Stimulated activated naive CD8-positive, alpha-beta T cell treated with anti-CD3 and anti-CD28 coated beads, Interleukin-15, Interleukin-2, amounts not matched to agents 100 ng/mL and 50 ng/mL, for 24 hours (primary cell): ENCODE data around the gene SH3YL1.
A peak's percentile ranks its signal among the peaks of the same experiment; 100 is the strongest.

Source experiments
- H3K27ac Mint-ChIP-seq: one replicate; pipeline ENCODE4 v1.8.0; 2021; ENCODE audit warnings: mild to moderate bottlenecking, mixed read lengths
- H3K27me3 Mint-ChIP-seq: one replicate; pipeline ENCODE4 v1.8.0; 2021; ENCODE audit warnings: mixed read lengths
- H3K36me3 Mint-ChIP-seq: one replicate; pipeline ENCODE4 v1.8.0; 2021; ENCODE audit warnings: low read depth, mixed read lengths
- H3K4me1 Mint-ChIP-seq: one replicate; pipeline ENCODE4 v1.8.0; 2021; ENCODE audit warnings: low read depth, mixed read lengths
- H3K4me3 Mint-ChIP-seq: one replicate; pipeline ENCODE4 v1.8.0; 2021; ENCODE audit warnings: mild to moderate bottlenecking, mixed read lengths
- H3K9me3 Mint-ChIP-seq: one replicate; pipeline ENCODE4 v1.8.0; 2021; ENCODE audit warnings: mixed read lengths

The SH3YL1 gene, protein sequence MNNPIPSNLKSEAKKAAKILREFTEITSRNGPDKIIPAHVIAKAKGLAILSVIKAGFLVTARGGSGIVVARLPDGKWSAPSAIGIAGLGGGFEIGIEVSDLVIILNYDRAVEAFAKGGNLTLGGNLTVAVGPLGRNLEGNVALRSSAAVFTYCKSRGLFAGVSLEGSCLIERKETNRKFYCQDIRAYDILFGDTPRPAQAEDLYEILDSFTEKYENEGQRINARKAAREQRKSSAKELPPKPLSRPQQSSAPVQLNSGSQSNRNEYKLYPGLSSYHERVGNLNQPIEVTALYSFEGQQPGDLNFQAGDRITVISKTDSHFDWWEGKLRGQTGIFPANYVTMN

DNA sequence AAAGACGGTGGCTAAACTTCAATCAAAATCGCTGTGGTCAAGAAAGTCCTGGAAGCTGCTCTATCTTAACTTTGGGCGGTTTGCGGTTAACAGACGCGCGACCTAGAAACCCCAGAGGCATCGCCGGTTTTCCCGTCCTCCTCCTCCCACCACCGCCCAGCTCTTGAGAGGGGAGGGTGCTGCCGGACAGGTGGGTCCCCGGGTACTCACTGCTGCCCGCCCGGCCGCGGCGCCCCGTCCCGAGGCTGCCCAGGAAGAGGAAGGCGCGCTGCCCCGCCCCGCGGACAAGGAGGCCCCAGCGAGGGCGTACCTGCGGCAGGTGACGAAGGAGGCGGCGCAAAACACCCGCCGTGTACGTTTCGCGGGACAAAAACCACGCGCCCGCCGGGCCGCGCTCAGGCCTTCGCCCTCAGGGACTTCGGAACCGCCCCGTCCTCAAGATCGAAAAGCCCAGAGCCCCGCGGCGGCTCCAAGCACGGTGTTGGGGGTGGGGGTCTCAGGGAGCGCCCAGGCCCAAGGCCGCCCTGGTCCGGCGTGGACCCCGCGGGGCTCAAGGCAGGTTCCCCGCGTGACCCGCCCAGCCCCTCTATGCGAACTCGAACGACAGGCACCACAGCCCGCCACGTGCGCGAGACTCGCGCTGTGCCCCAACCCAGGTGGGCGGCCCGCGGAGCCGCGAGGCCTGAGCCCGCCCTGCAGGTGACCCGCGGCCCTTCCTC, at the start of gene SH3YL1:
Gene SH3YL1, minus strand, starts transcription at position 259 of the 719 bp plus-strand sequence. Its CDS starts 48 bp downstream, at position 211.
- H3K4me3 Mint-ChIP-seq, result peak within 1 kb of the TSS; percentile 90
- peak within 1 kb of the TSS; percentile 94 for H3K27ac Mint-ChIP-seq
- H3K9me3 Mint-ChIP-seq, result peaks cover 6% of the 10 kb centered on the region
- no peaks in the 10 kb centered on the region for H3K27me3 Mint-ChIP-seq
- H3K4me1 Mint-ChIP-seq, result peaks cover 46% of the 10 kb centered on the region
- H3K36me3 Mint-ChIP-seq, result peaks cover 48% of the 10 kb centered on the region

DNA sequence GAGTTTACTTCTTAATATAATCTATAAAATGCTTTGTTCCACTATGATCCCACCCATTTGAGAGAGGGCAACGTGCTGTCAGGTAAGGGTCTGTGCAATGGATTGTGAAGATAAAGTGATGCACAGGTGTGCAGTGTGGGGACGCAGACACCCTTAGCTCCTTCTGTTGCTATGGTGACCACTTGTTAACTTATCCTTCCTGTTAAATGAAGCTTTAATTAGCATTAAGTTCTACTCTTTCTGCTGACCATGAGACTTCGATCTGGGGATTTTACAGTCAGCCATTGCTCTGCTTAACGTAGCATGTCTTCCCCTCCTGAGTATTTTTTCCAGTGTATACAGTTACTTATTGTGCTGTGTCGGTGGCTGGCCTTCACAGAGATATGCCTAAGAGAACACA, 47.2 kb upstream of the SH3YL1 start:
- Mint-ChIP-seq H3K27me3 (no peaks in the 10 kb centered on the region), H3K4me3 (no peak overlapping the region), H3K4me1 (no peaks in the 10 kb centered on the region), H3K9me3 (no peaks in the 10 kb centered on the region), H3K27ac (no peak overlapping the region), H3K36me3 (no peaks in the 10 kb centered on the region)

DNA sequence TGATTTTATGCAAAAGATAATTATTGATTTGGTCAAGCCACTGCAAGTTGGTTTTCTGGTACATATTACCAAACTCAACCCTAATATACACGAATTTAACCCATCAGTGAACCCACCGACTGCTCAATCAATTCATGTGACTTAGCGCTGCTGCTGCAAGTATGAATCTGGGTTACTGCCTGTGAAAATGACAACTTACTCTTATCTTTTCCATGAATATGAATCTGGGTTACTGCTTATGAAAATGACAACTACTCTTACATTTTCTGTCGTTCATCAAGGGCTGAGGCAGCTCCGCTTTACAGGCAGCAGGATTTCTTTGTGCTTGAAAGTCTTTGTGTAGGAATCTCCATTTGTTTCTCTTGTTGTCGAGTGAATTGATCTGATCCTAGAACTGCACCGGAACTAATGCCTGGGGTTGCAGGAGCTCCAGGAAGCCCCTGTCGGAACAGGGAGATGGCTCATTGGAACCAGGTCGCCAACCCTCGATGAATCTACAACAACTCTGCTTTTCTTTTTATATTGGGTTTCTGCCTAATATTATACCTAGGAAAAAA, 46.2 kb upstream of the SH3YL1 start:
- no peak overlapping the region for H3K27ac Mint-ChIP-seq
- no peaks in the 10 kb centered on the region for H3K4me1 Mint-ChIP-seq
- no peaks in the 10 kb centered on the region for H3K27me3 Mint-ChIP-seq
- no peaks in the 10 kb centered on the region for H3K36me3 Mint-ChIP-seq
- H3K9me3 Mint-ChIP-seq, result no peaks in the 10 kb centered on the region
- H3K4me3 Mint-ChIP-seq, result no peak overlapping the region

DNA sequence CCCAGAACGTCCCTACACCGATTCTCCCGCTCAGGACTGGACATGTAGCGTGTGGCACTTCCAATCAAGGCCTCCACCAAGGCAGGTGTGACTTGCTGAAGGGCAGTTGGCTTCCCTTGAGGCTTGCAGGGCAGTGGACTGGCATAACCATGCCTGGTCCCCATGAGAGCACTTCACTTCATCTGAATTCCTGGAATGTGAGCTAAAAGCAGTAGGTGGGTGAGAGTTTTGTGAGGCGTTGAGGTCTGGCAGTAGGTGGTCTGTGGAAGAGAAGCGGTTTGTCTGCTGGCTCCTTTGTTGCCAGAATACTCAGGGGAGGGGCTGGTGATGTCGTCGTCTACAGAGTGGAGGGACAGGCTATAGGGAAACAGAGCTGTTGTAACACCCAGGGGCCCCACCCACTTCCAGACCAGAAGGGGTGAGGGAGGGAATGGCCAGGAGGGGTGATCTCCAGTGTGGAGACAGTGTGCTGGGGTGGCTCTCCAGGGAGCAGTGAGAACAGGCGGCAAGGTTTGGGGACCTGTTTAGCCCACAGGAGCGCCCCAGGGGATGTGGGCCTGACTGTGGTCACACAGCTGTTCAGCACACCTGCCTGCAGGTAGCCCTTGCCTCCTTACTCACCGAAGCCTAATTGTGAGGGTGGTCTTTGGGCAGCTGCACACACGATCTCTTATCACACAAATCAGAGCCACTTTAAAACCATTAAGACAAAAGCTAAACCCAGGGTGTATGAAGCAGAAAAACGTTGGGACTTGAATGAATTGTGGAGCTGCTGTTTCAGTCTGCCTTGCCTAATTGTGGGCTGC, 45.5 kb upstream of the SH3YL1 start:
- H3K4me1 Mint-ChIP-seq, result no peaks in the 10 kb centered on the region
- no peak overlapping the region for H3K27ac Mint-ChIP-seq
- no peaks in the 10 kb centered on the region for H3K9me3 Mint-ChIP-seq

DNA sequence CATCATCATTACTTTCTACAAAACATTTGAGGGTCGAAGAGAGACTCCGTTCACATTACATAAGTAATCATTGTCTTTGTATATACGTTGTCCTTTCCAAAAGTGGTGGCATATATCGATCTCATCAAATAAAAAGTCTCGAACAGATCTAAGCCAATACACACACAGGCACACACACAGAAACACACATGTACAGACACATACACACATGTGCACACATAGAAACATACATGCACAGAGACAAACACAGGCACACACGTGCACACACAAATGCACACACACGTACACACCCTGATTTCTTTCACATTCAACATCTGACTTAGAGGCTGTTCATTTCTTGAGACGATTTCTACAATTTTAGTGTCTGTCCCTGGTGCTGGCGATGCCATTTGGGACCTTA, 41.5 kb upstream of the SH3YL1 start:
- H3K4me3 Mint-ChIP-seq, result no peak overlapping the region

More for the DNA sequence above, 45.5 kb upstream of the SH3YL1 start:
- Mint-ChIP-seq H3K4me3 (no peak overlapping the region), H3K27me3 (no peaks in the 10 kb centered on the region), H3K36me3 (no peaks in the 10 kb centered on the region)

DNA sequence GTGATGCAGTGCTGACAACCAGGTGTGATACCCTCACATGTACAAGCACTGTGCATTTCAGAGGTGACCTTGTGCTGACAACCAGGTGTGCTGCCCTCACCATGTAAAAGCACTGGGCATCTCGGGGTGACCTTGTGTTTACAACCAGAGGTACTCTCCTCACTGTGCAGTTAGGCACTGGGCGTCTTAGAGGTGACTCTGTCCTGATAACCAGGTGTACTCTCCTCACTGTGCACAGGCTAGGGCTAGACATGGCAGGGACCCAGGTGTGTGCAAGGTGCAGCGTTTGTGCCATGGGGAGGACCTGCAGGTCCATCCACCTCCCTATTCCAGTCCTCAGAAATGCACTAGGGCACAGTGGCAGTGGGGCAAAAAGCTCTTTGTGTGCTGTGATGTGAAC, 32.5 kb upstream of the SH3YL1 start:
- Mint-ChIP-seq H3K4me1 (no peaks in the 10 kb centered on the region), H3K27ac (no peak overlapping the region), H3K4me3 (no peak overlapping the region), H3K9me3 (no peaks in the 10 kb centered on the region), H3K36me3 (no peaks in the 10 kb centered on the region), H3K27me3 (peaks cover 38% of the 10 kb centered on the region)

More for the DNA sequence above, 41.5 kb upstream of the SH3YL1 start:
- Mint-ChIP-seq H3K36me3 (no peaks in the 10 kb centered on the region), H3K4me1 (no peaks in the 10 kb centered on the region), H3K27ac (no peak overlapping the region), H3K9me3 (no peaks in the 10 kb centered on the region), H3K27me3 (peaks cover 6% of the 10 kb centered on the region)

DNA sequence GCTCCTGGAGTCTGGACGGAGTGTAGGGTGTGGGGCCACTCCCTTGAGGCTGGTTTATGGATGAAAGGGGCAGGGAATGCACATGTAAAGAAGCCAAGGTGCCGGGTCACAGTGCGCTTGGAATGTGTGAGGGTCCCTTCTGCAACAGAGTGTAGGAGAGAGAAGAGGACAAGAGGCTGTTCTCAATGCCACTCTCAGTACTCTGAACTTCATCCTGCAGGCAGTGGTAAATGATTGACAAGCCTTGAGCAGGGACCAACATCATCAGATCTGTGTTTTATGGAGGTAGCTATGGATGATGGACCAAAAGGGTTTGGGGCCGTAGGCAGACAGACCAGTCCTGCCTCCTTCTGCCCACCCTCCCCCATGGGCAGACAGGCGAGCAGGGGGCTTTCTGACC, 31.3 kb upstream of the SH3YL1 start:
- Mint-ChIP-seq H3K9me3 (no peaks in the 10 kb centered on the region), H3K27ac (no peak overlapping the region), H3K4me3 (no peak overlapping the region), H3K4me1 (peaks cover under 1% of the 10 kb centered on the region), H3K36me3 (no peaks in the 10 kb centered on the region), H3K27me3 (peaks cover 43% of the 10 kb centered on the region)

DNA sequence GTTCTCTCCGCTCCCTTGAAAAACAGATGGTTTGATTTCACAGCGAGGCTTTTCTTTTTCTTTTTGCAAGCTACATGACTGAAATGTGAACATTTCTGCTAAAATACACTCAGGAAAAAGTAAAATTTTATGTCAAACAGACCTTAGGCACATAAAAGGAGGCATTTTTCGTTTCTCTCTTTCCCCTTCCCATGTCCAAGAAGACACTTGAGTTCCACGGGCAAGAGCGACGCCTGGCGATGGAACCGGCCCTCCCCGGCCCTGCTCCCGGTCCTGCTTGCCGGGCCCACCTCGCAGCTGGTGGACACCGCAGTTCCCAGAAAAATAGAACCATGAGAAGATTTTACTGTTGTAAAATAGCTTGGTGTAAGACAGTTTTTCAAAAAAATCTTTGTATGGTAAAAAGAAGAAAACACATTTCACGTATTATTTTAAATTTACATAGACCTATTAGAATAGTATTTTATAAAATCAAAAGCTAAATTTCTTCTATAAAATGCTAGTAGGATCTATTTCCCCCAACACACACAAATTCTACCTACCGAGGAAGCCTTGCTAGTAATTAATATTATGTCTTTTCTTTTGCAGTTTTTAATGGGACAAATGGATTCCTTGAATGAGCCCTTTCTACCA, 26.4 kb upstream of the SH3YL1 start:
- H3K9me3 Mint-ChIP-seq, result no peaks in the 10 kb centered on the region
- H3K4me1 Mint-ChIP-seq, result peaks cover 11% of the 10 kb centered on the region
- no peak overlapping the region for H3K27ac Mint-ChIP-seq
- H3K4me3 Mint-ChIP-seq, result peak overlapping the region; percentile 68
- no peaks in the 10 kb centered on the region for H3K36me3 Mint-ChIP-seq
- peaks cover 47% of the 10 kb centered on the region for H3K27me3 Mint-ChIP-seq

DNA sequence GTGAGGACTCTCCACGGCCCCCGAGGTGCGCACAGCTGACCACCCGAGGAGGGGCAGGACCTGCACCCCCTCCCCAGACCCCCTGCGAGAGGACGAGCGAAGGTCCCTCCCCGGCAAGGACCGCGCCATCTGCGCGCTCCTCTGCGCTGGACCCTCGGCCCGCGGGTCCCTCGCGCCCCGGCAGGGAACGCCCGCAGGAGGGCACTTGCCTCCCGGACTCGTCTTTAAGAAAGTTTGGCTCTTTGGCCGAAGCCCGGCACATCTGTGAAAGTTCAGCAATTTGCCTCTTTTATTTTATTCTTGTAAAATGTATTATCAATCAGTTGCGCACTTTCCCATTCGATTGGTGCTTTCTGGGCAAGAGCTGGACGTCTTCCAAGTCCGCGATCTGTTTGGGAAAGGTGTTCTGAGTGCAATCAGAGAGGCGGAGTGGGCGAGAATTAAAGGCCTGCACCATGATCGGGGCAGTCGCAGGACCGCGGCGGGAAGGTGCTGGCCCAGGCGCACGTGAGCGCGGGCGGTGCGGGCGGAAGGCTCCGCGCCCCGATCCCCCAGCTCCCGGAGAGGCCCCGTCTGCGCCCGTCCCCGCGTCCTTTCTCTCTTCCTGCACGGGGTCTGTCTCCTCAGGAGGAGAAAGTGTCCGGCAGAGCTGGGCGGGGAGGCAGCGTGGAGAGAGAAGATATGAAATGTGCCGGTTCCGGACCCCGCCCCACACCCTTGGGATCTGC, 25.7 kb upstream of the SH3YL1 start:
- Mint-ChIP-seq H3K36me3 (no peaks in the 10 kb centered on the region), H3K4me3 (peak overlapping the region; percentile 68), H3K4me1 (peaks cover 11% of the 10 kb centered on the region), H3K27me3 (peaks cover 44% of the 10 kb centered on the region), H3K27ac (no peak overlapping the region), H3K9me3 (no peaks in the 10 kb centered on the region)

DNA sequence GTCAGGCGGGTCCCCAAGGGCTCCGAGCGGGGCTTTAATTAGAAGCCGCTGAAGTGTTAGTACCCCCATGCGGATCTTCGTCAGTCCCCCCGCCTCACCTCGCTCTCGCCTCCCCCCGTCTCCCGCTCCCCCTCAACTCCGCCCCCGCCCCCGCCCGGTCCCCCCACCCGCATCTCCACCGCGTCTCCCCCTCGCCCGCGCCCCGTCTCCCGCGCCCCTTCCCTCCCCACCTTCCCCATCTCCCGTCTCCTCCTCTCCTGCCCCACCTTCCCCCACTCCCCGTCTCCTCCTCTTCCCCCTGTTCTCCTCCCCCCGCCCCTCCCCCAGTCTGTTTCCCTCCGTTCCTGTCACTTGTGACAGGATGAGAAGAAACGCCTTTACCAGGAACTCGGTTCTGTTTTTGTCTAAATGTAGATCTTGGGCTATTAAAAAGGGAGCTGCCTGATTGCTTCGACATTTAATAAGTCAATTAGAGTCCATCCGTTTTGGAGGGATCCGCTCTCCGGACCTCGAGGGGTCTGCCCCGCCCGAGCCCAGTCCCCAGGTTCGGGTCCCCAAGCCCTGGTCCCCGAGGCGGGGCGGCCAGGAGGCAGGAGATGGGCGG, 25.0 kb upstream of the SH3YL1 start:
- H3K4me1 Mint-ChIP-seq, result peaks cover 11% of the 10 kb centered on the region
- no peaks in the 10 kb centered on the region for H3K9me3 Mint-ChIP-seq
- H3K27me3 Mint-ChIP-seq, result peaks cover 41% of the 10 kb centered on the region
- no peak overlapping the region for H3K27ac Mint-ChIP-seq
- peak overlapping the region; percentile 13 for H3K4me3 Mint-ChIP-seq
- H3K36me3 Mint-ChIP-seq, result no peaks in the 10 kb centered on the region

DNA sequence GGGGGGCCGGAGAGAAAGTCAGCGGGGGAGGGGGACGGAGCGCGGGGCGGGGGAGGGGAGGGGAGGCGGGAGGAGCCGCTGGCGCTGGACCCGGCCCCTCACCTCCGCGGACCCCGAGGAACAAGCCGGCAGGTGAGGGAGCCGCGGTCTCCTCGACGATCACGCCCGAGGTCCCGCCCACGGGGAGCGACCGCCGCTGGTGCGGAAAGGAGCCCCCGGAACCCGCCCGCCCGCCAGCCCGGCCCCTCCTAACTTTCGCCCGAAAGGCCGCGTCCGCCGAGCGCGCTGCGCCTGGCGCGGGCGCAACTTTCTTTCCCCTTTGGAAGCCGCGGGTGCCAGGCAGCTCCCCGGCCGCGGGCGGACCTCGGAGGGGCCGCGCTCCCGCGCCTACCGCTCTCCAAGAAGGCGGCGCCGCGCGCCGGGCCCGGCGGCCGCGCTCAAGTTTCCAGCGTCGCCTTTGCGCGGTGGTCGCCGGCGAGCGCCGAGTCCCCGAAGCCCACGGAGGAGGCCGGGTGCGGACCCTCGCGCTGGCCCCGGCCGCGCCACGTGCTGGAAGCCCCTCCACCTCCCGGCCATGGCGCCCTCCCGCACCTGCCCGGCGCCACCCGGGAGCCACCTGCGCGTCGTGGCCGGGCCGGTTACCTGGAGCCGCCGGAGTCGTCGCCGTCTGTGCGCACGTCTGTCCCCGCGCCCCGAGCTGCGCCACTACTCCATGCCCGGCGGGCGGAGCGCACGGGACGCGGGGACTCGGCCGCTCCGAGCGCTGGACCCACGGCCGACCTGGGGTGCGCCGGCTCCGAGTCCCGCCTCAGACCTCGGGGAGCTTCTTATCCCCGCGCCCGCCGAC, 24.3 kb upstream of the SH3YL1 start, which contains the start of gene ALKAL2:
Gene ALKAL2, minus strand, starts transcription at position 181 of the 847 bp plus-strand sequence. CDS start 256 bp downstream, outside the sequence.
- Mint-ChIP-seq H3K36me3 (peaks cover 5% of the 10 kb centered on the region), H3K27ac (no peak within 1 kb of the TSS), H3K4me3 (peak within 1 kb of the TSS; percentile 45), H3K27me3 (peaks cover 41% of the 10 kb centered on the region), H3K9me3 (no peaks in the 10 kb centered on the region), H3K4me1 (peaks cover 11% of the 10 kb centered on the region)

DNA sequence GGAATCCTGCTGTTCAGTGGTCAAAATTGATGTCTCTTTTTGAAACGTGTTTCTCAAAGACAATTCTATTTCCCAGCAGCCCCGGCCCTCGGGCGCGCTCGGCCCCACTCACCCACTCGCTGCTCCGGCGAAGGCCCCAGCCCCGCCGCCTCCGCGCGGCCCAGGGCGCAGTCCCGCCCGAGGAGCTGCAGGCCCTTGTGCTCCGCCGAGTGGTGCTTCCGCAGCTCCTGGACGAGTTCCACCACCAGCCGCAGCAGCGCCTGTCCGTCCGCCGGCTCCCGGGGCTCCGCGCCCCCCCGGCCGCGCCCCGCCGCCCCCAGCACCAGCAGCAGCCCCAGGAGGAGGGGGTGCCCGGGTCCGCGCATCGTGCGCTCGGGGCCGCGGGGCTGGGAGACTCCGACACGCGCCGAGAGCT, 23.6 kb upstream of the SH3YL1 start:
- no peaks in the 10 kb centered on the region for H3K9me3 Mint-ChIP-seq
- peaks cover 41% of the 10 kb centered on the region for H3K27me3 Mint-ChIP-seq
- H3K4me3 Mint-ChIP-seq, result peak overlapping the region; percentile 45
- H3K27ac Mint-ChIP-seq, result no peak overlapping the region
- H3K36me3 Mint-ChIP-seq, result peaks cover 8% of the 10 kb centered on the region
- H3K4me1 Mint-ChIP-seq, result peaks cover 11% of the 10 kb centered on the region
